NCI-H446 treated with DMSO at 0.1 percent for 48 hours (cell line): ENCODE results near the gene APP.
"Not testable (repeated sequence)": the region's sequence is repeated elsewhere in the genome, so short reads cannot be mapped to it uniquely, and the experiment has no call there.

Experiments used
- DNase-seq: peaks from one replicate; lab custom pipeline; 2025; lab: John Stamatoyannopoulos, UW

Gene APP

GRCh38 chr21:26164311-26164710 is 6.3 kb downstream of the APP start:
- no peak for DNase-seq

GRCh38 chr21:26162081-26162480 is 8.5 kb downstream of the APP start:
- no peak for DNase-seq

DNA sequence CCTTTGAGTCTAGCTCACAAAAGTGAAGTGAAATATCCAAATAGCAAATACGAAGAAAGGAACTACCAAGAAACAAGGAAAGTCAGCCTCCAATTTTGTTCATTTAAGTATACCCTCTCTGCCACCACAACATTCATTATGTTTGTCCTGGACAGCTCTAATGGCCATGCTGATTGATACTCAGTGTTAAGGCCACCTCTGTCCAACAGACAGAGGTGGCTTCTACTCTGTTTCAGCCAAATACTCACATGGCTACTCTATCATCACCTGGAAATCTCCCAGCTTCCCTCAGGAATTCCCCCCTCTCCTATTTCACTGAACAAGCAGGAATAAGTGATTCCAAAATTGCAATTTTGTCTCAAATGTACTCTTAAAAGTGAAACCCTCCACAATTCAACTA is 10.7 kb downstream of the APP start:
- no peak for DNase-seq

DNA sequence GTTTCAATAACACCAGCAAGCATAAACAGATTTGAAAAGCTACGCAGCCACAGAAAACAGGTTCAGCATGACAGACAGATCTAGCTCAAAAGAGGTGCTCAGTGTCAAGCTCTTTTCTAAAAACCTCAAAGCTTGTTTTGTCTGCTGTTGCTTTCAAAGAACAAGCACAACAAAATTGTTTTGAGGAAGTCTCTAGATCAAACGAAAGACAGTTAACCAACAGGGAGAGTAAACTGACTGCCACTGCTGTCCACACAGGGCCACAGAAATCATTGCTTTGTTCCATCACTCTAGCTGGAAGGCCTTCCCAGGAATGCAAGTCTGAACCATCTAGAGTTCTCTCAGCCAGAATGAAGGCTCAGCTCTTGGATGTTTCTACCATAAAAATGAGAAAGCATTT is 12.8 kb downstream of the APP start:
- DNase-seq = no peak

DNA sequence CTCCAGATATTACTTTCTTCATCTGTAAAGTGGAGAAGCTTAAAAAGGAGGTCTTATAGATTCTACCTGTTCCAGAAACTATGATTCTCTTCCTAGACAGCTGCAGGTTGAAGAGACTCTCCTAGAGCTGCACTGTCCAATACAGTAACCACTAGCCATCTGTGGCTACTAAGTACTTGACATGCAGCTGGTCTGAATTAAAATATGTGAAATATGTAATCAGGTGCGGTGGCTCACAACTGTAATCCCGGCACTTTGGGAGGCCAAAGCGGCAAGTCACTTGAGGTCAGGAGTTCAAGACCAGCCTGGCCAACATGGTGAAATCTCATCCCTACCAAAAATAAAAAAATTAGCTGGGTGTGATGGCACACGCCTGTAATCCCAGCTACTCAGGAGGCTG is 15.8 kb downstream of the APP start:
- no peak for DNase-seq

DNA sequence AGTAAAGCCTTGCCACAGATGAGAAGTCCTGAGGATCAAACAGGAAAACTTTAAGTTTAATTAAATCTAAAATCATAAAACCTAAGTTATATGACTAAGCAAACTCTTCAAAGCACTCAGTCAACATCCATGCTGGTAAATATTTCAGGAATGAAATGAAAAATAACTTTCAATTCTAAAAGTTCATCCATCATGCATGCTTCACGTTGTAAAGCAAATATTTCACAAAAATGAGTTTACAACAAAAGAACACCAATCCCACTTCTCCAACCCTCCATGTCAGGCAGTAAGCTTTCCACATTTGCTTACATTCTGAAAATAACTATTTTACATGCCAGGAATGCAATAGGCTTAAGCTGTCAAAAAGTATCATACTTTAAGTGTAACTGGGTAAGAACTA is 16.8 kb downstream of the APP start:
- DNase-seq = no peak

GRCh38 chr21:26148840-26149354 is 21.7 kb downstream of the APP start:
- DNase-seq = no peak

DNA sequence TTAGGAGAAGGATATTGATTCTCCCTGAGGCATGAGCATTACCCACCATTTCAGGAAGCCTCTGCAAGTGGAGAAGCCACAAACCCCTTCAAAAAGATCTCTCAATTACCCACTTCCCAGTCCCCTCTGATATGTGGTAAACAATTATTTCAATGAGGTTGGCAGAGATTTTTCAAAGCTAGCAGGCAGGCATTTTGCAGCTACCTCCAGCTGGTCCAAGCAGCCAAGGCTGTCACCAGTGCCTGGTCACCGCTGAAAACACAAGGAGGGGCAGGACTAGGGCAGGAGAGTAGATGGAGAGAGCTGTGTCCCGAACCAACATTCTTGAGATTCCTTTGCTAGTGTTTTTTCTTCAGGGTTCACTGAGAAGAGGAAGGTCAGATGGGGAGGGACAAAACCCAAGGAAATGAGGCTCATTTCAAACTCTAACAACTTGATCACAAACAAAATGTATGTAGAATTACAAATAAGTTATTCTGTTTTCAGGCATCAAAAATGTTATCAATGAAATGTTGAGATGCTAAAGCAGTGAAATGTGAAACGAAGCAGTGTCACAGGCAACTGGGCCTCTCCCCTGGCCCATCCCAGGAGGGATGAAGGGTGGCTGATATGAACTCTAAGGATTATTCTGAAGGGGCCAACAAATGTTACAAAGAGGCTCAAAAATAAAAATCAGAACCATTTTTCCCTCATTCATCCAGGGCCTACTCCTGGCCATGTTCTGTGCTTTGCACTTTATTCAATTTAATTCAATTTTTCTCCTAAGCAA is 22.3 kb downstream of the APP start:
- DNase-seq = no peak

- no peak for DNase-seq
Measured at GRCh38 chr21:26147535-26147934, 23.0 kb downstream of the APP start.

DNA sequence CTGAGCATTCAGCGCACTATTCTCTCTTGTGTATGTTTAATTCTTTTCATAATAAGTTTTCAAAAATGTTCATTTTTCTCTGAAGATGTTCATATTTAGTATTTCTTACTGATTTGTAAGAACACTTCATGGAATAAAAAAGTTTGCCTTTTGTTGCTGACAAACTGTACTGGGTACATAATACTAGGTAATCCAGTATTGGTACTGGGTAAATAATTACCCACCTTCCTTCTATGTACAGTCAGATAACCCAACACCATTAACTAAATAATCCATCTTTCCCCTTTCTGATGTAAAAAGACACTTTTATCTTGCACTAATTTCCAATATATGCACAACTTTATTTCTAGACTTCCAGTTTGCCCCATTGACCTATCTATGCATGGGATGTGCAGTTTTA is 23.9 kb downstream of the APP start:
- no peak for DNase-seq

GRCh38 chr21:26144031-26144430 is 26.5 kb downstream of the APP start:
- no peak for DNase-seq

GRCh38 chr21:26142363-26142762 is 28.2 kb downstream of the APP start:
- no peak for DNase-seq

DNA sequence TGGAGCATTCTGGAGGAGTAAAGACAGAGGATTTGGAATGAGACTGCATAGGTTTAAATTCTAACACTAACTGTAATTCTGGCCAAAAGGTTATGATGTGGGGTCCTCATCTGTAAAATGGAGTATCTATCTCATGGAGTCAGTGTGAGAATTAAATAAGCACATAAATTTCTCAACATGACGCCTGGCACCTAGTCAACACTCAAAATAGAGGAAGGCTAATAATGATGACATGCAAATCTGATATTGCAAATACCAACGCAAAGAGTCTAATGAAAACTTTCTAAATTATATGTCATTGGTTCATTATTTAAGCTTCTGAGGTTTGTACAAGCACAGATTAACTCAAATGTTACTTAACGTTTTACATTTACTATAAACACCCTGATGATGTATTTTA is 29.6 kb downstream of the APP start:
- DNase-seq = no peak

DNA sequence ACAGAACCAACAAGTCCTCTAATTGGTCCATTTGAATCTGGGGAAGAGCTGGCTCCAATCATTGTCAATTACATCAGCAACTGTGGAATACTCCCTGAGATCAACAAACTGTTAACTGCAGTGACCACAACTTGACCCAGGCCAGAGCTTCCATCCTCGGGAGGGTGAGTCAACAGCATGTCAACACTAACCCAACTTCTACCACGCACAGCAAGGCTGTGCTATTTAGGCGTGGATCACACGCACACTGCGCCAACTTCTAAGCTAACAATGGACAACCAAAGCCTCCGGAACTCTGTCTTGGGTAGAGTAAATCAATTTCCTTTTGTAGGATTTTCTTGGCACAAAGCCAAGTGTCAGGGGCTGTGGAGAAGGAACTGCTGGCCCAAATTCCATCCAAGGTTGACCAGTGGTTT is 30.4 kb downstream of the APP start:
- no peak for DNase-seq

DNA sequence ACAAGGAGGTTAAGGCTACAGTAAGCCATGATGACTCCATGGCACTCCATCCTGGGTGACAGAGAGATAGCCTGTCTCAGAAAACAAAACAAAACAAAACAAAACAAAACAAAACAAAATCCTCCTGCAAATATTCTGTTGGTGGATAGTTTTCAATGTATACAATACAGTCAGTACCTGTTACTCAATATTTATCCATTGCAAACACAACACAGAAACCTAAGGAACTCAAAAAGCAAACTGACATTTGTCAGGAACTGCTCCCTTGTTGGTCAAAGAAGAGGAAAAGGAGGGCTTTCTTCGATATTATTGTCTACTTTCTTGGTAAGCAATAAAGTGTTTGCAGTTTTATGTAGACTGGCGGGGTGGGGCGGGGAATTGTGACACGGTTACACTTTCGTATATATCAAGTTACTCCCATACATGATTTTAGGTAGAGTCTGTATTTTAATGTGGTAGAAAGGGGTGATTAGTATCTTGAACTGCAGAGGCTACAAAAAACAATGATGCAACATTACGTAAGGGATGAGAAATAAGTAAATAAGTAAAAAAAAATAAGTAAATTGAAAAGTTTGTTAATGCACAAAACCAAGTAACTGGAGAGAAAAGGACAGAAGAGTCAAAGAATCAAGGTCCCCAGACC is 31.8 kb downstream of the APP start:
- no peak for DNase-seq

DNA sequence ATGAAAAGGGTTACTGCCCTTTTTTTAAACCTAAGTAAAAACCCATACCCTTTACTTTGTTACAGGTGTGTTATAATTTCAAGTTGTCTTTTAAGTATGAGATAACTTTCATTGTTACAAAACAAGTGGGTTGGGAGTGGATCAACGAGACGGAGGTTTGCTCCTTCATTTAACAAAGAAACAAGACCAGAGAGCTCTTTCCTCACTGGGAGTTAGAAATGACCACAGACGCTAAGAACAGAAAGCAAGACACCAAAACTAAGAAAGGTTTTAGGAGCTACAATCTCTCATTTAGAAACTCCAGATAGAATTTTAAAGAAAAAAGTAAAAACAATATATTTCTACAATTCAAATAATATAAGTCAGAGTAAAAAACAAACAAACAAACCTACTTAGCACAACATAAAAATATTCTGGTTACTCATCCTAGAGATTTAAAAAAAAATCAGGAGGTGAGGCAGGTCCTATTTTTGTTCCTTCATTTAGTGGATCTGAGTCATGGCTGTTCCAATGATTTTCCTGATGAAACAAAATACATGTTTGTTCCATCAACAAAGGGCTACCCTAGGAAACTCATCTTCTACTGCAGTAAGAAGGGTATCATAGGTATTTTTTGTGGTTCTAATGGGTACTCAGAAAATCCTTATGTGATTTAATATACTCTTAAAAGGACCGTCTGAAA is 33.0 kb downstream of the APP start:
- DNase-seq = no peak

GRCh38 chr21:26136671-26137070 is 33.9 kb downstream of the APP start:
- no peak for DNase-seq

DNA sequence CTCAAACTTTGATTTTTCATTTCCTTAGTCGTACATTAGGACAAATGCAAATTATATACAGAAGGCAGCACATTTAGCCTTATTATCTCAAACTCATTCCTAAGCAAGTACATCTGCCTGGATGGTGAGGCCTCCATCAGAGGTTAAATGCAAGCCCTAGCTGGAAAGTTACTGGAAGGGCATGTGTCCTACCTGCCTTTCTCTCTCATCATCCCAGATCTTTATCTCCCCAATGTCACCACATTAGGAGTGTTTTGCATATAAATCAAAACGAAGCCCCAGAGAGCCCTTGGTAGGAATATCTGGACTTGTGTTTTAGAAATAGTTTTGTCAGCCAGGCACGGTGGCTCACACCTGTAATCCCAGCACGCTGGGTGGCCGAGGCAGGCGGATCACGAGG is 35.0 kb downstream of the APP start:
- DNase-seq = no peak

GRCh38 chr21:26131554-26131953 is 39.0 kb downstream of the APP start:
- no peak for DNase-seq

DNA sequence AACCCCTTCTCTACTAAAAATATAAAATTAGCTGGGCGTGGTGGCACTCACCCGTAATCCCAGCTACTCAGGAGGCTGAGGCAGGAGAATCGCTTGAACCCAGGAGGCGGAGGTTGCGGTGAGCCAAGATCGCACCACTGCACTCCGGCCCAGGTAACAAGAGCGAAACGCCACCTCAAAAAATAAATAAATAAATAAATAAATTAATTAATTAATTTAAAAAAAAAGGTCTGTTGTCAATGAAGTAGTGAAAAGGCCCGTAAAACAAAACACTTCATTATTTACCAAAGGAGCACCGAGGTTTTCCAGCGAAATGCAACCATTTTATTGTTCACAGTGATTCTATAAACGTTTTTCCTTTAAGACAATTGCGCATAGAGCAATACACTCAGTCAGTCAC is 39.5 kb downstream of the APP start:
- DNase-seq = not testable (repeated sequence)

DNA sequence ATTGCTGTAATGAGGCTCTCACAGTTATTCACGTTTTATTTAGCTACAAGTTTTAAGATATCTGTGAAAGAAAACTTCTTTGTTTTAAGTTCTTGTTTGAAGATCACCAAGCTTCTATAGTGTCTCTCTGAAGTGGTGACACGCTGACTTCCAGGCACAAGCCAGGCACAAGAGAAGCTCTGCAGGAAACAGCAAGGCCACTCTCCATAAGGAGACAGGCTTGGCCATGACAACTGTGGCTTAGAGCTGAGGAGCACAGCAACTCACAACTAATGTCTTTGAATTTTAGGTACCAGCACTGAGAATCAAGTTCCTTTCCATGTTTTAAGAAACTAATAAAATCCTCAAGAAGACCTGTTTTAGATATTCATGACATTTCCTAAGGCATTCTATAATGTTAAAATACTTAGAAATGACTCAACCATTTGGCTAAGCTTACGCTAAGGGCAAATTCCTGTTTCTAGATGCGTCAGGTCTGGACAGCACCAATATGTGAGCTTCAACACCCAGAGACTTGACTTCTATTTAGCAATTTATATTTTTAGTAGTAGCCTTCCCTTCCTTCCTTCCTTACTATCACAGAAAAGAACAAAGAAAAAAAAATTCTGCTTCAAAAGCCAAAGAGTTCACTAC is 40.2 kb downstream of the APP start:
- DNase-seq = no peak

- DNase-seq = no peak
Measured at GRCh38 chr21:26127918-26128317, 42.7 kb downstream of the APP start.
